ENCODE measurements around the gene SLC23A2. TPM values are rescaled to one million over a fixed set of nuclear protein-coding genes. Genes with fewer than 3 reads are reported as not detected.

SLC23A2 gene
- total RNA-seq, 8 experiments from 2014 or later, result 7.4 to 35.3 (median 15.4) TPM

Other genes starting within 250 kb of the SLC23A2 start
- gene RASSF2, start 177.9 kb downstream of the SLC23A2 start, total RNA-seq, result 10 to 100 TPM in 2 of 8 experiments, 1 to 10 TPM in 5, under 1 TPM in 1; 0.10 to 36.8 (median 7.7) TPM
- gene TMEM230, start 111.6 kb upstream of the SLC23A2 start, total RNA-seq, result 100 to 1,000 TPM in 3 of 8 experiments, 10 to 100 TPM in 5; 42.3 to 119 (median 87.1) TPM
- 100 to 1,000 TPM in 4 of 8 experiments, 10 to 100 TPM in 4; 38.4 to 257 (median 86.4) TPM for gene PCNA, start 118.4 kb upstream of the SLC23A2 start, total RNA-seq
- 10 to 100 TPM; 18.6 to 55.0 (median 32.8) TPM for gene CDS2, start 125.5 kb upstream of the SLC23A2 start, total RNA-seq